HG03520 (cell line): ENCODE measurements around the gene PTPRN.
"Not testable (repeated sequence)": the region's sequence is repeated elsewhere in the genome, so short reads cannot be mapped to it uniquely, and the experiment has no call there.

Experiments used
- ATAC-seq: cut with Tn5 transposase; IDR thresholded peaks from one replicate; pipeline ENCODE4 v1.9.1; 2021; ENCODE audit warnings: mild to moderate bottlenecking, moderate library complexity; ENCODE audit not compliant: unreplicated experiment

The PTPRN gene

DNA sequence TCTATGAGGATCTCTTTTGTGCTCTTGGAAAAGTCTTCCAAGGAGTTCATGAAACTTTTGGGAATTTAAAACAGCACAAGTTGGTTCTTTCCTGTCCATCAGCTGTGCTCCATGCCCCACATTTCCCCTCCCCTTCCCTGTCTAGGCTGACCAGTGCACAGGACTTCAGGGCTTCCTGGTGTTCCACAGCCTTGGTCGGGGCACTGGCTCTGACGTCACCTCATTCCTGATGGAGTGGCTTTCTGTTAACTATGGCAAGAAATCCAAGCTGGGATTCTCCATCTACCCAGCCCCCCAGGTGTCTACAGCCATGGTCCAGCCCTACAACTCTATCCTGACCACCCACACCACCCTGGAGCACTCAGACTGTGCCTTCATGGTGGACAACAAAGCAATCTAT lies 38.2 kb downstream of the PTPRN start:
- ATAC-seq, result no peak

DNA sequence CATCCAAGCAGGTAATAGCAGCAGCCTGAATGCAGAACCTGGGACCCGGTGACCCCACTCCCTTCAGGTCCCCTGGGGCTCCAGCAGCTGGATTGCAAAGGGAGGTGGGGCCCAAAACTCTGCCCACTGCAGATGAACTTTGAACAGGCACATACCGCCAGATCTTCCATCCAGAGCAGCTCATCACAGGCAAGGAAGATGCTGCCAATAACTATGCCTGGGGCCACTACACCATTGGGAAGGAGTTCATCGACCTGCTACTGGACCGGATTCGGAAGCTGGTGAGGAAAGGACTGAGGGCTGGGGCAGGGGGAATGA lies 39.2 kb downstream of the PTPRN start:
- no peak for ATAC-seq

DNA sequence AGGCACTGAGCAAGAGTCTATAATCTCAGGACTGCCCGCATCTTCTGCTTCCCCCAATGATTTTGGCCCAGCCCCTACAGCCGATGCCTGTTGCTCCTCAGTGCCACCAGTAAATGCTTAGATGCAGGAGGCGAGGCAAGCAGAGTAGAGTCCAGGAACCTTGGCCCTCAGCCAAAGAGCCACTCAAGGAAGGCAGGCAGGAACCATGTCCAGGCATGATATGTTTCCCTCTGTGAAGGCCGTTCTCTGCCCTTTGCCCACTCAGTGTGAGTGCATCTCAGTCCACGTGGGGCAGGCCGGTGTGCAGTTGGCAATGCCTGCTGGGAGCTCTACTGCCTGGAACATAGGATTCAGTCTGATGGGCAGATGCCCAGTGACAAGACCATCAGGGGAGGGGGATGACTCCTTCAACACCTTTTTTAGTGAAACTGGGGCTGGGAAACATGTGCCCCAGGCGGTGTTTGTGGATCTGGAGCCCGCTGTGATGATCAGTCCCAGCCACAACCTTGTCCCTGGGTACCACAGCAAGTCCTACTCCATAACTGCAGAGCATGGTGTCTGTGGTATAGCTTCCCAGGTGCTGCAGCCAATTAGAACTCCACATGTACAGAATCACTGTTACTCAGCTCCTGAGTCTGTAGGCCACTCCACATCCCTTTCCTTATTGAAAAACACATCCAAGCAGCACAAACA lies 39.7 kb downstream of the PTPRN start:
- ATAC-seq, result no peak

DNA sequence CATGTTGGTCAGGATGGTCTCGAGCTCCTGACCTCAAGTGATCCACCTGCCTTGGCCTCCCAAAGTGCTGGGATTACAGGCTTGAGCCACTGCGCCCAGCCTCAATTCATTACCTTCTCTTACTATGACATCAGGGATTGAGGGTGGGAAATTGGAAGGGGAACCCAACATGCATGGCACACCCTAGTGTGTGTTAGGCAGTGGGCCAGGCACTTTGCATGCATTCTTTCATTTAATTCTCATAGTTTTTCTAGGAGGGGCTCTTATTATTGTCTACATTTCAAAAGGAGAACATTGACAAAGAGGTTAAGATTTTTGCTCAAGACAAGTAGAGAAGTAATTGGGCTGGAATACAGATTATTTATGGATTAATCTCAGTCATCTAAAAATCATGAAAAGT lies 40.9 kb downstream of the PTPRN start:
- ATAC-seq, result no peak

DNA sequence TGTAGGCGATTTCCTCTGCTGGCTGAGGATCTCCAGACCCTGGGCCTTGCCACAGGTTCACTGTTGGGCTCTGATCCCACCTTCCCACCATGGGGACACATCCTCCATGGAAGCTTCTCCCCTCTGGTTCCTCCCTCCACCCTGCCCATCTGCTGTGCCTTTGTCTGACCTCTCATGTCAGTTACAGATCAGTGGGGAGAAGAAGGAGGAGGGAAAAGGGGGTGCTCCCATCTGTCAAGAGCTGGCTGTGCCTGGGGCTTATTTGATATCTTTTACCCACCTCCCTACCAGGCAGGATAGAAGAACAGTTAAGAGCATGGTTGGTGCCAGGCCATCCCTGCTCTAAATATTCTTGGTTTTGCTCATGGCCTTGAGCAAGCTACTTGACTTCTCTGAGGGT lies 42.3 kb downstream of the PTPRN start:
- ATAC-seq, result no peak

DNA sequence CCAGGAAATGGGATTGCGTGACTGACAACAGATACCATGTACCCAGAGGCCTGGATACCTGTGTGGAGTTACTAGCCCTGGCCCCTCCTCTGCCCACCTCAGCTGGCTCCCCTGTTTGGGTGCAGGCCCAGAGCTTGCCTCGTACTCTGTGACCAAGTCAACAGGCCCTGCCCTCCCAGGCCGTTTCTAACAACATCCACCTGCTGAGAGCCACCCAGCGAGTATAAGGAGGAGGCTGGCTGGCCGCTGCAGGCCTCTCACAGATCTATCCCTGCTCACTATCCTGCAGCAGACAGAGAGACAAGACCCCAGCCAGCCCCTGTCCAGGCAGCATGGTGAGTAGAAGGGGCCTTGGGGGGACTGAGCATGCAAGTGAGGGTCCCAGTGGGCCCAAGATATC lies 43.0 kb downstream of the PTPRN start:
- ATAC-seq, result no peak

DNA sequence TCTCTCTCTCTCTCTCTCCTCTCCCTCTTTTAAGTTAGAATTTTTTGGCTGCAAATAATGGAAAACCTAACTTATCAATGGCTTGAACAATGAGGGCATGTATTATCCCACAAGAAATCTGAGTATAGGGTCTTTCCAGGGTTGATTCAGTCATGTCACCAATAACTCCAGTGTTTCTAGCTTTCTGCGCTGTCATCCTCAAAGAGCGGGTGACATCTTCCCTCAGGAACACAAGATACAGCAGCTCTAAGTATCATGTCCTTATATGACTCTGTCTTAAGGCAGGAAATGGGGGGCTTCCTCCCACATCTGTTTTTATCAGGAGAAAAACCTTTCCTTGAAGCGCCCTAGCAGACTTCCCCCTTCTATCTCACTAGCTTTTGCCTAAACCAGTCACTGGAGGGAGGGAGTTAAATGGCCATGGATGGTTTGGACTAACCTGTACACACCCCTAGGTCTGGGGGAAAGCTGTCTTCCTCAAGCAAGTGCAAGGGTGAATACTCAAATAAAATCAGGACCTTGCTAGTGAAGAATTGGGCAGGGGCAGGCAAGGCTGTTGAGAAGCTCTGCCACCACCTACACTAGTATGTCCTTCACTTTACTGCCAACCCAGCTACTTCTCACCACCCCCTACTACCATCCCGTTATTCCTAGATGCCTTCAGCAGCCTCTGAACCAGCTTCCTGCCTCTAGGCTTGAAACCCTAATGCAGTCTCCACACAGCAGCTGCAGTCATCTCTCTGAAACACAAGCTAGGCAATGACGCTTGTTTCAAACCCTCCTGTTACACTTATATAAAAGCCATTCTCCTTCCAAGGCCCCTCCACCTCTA lies 48.0 kb downstream of the PTPRN start:
- ATAC-seq, result no peak

DNA sequence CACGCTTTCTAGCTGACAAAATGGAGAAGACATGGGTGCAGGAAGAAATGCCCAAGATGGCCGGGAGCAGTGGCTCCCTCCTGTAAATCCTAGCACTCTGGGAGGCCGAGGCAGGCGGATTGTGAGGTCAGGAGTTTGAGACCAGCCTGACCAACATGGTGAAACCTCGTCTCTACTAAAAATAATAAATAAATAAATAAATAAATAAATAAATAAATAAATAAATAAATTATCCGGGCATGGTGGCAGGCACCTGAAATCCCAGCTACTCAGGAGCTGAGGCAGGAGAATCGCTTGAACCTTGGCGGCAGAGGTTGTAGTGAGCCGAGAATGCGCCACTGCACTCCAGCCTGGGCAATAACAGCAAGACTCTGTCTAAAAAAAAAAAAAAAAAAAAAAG lies 50.3 kb downstream of the PTPRN start:
- ATAC-seq, result not testable (repeated sequence)

DNA sequence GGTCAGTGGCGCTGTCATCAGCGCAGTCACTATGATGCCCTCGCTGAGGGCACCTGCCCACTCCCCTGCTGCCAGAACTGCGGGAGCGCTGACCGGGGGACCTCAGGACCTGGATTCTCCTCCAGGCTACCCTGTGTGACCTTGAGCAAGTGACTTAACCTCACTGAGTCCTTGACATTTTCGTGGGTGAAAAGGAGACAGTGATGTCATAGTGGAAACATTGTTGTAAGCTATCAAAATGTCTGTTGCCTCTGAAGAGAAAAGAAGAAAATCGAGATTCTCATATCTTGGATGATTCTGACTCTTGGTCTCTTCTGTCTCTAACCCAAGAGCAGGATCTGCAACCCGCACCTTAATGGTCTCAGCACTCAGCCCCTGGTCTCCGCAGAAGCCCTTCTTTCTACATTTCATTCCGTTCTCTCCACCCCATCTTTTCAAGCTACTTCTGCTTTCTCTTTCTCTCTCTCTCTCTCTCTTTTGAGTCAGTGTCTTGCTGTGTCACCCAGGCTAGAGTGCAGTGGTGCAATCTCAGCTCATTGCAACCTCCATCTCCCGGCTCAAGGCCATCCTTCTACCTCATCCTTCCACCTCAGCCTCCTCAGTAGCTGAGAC lies 54.5 kb downstream of the PTPRN start:
- peak; percentile 18 for ATAC-seq

DNA sequence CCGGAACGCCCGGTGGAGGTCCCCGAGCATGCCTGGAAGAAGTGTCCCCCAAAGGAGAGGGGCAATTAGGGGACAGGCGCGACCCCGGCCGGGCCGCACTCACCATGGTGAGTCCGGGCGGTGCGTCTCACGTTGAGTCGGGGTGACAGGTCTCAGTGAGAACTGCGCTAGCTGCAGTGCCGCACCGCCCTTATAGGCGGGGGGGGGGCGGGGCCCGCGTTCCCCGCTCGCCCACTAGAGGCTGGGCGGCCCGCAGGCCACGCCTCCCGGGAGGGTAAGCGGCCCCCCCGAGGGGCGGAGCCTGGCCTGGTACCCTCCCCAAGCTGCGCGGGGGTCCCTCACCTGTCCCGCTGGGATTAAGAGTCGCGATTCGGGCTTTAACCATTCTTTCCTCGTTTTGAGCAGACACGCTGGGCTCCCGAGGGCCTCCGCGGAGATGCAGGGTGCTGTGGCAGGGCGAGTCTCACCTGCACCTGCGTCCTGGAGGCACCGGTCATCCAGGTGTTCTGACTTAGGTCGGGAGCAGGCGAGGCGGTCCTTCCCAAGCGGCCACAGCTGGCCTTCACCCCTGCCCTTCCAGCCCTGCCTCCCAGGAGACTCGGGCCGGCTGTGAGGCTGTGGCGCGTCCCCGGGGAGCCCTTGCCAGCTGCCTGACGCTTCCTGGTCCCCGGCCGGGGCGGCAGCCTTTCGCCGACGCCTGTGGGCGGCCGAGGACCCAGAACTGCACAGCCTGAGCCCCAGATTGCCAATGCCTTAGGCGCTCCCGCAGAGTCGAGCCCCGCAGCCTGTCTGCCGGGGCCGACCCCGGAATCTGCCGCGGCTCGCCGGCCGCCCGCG lies 55.2 kb downstream of the PTPRN start, which contains the start of gene TUBA4A:
Gene TUBA4A (minus strand): TSS at position 166 of the 837 bp plus-strand sequence. CDS start 60 bp downstream, at position 106.
- ATAC-seq, result peak; percentile 51

DNA sequence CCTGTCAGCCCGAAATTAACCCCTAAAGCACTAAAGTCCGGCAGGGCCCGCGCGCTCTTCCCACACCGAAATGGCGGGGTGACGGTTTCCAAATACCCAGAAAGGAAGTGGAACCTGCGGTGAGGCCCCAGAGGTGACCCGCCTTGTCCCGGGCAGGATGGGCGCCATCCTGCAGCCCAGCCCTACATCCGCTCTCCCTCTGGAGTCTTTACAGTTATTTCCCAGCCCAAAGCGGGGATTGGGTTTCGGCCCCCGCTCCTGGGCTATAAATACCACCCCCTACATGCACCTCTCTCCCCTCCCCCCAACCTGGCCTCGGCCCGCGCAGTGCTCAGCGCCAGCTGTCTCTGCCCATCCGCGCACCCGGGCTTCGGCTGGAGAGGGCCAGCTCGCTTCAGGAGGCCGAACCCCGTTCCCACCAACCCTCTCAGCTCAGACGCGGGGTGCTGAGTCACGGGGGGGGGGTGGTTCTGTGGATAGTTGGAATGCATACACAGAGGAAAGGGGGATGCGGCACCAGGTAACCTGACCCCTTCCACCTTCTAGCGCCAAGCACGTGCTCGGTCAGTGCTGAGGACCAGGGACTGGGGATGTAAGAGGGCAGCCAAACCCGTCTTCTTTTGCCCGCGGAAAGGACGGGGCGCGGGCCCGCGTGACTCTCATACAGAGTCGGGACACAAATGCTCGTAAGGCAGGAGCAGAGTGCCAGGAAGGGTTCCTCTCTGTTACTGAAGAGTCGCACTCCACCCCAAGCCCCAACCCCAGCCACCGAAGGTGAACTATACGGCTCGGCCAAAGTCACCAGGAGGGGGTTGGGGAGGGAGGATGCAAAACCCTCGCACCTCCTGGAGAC lies 56.1 kb downstream of the PTPRN start, which contains the start of gene TUBA4B:
Gene TUBA4B (plus strand): TSS at position 344 of the 853 bp plus-strand sequence. CDS start 165 bp downstream, at position 509.
- ATAC-seq, result peak; percentile 8

DNA sequence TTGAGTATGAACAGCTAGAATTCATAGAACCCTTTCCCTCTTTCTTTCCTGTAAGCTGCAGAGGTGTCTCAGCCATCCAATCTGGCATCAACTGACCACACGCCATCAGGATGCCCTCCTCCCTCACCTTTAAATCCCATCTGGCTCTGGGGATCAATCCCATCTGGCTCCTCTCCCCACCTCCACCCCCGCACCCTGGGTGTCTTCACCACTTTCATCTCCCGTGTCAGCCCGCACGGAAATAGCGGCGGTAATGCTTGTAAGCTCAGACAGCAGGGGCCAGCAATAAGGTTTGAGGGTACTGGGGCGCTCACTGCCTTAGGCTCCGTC lies 56.7 kb downstream of the PTPRN start:
- ATAC-seq, result no peak

DNA sequence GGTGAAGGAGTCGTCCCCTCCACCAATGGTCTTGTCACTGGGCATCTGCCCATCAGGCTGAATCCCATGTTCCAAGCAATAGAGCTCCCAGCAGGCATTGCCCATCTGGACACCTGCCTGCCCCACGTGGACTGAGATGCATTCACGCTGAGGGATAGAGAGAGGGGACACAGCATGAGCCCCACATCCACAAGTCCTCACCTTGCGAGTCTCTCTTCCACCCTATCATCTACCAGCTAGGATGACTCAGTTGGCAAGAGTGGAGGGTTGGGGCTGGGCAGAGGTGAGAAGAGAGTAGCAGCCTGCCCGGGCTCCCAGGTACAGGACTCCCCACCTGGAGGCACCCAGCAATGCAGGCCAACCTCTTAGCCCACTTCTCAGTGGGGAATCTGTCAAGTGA lies 57.1 kb downstream of the PTPRN start:
- no peak for ATAC-seq

DNA sequence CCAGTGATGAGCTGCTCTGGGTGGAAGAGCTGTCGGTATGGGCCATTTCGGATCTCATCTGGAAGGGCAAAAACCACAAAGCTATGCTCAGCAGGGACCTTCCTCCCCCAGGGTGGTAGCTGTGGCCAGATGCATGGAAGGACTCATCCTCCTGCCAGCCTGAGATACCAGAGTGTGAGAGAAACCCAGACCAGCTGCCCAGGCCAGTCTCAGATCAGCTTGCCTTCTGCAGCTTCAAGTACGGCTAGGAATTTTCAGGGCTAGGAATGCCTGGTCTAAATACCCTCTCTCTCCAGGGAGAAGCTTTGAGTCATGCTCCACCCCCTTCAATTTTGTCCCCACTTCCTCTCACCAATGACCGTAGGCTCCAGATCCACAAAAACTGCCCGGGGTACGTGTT lies 57.5 kb downstream of the PTPRN start:
- ATAC-seq, result no peak

DNA sequence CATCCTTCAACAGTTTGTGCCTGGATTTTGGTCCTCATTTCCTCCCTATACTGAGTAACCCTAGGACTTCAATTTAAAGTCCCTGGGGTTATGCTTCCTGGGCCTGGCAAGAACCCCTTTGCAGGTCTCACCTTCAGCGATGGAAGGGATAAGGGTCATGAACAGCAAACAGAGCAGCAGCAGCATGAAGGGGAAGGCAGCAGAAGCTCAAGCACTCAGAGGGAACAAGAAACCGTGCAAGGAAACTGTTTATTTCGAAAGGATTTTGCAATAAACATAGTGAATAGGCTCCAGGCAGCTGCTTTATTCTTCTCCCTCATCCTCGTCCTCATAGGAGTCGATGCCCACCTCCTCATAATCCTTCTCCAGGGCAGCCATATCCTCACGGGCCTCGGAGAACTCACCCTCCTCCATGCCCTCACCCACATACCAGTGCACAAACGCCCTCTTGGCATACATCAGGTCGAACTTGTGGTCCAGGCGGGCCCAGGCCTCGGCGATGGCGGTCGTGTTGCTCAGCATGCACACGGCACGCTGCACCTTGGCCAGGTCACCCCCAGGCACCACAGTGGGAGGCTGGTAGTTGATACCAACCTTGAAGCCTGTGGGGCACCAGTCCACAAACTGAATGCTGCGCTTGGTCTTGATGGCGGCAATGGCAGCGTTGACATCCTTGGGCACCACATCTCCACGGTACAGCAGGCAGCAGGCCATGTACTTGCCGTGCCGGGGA lies 59.0 kb downstream of the PTPRN start:
- no peak for ATAC-seq

DNA sequence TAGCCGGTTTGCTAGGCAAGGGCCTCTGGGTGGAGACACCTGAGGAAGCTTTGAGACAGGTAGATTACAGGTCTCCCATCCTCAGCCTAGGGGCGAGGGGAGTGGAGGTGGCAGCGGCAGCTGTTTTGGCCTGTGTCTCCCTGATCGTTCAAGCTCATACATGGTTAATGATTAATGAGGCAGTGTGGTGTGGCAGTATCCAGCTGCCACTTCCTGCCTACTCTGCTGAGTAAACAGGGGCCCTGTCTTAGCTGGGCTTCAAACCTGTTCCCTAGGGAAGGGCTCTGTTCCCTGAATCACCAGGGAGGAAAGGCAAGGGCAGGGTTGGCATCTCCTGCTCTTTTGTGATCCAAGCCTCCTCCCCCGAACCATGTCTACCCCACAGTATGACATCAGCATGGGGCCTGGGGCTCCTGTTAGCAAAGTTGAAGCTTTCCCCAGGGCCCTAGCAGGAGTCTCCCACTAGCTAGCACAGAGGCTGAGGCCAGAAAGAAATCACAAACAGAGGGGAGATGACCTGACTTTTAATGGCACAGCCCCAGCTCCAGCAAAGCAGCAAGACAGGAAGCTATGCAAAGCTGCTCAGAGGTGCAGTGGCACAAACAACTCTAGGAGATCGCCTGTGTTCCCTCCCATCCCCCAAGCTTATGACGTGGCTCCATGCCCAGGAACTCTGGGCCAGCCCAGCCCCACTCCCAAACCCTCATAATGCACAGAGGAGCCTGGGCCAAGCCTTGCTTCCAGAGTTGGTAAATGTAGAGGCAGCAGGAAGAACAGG lies 59.8 kb downstream of the PTPRN start:
- peak; percentile 28 for ATAC-seq

DNA sequence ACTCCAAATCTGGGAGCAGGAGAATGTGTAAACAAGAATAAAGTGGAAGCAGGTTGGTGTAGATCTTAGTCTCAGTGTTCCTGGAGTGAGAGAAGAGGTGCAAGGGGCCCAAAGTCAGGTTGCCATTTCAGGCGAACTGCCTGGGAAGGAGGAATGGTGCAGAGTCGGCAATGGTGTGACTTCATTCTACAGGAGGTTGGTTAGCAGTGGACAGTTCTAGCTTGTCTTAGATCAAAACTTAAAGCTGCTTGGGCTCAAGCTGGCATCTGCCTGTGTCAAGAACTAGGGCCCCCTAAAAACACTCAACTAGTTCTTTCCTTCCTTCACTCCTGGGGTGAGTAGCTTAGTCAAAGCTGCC lies 60.4 kb downstream of the PTPRN start:
- no peak for ATAC-seq

DNA sequence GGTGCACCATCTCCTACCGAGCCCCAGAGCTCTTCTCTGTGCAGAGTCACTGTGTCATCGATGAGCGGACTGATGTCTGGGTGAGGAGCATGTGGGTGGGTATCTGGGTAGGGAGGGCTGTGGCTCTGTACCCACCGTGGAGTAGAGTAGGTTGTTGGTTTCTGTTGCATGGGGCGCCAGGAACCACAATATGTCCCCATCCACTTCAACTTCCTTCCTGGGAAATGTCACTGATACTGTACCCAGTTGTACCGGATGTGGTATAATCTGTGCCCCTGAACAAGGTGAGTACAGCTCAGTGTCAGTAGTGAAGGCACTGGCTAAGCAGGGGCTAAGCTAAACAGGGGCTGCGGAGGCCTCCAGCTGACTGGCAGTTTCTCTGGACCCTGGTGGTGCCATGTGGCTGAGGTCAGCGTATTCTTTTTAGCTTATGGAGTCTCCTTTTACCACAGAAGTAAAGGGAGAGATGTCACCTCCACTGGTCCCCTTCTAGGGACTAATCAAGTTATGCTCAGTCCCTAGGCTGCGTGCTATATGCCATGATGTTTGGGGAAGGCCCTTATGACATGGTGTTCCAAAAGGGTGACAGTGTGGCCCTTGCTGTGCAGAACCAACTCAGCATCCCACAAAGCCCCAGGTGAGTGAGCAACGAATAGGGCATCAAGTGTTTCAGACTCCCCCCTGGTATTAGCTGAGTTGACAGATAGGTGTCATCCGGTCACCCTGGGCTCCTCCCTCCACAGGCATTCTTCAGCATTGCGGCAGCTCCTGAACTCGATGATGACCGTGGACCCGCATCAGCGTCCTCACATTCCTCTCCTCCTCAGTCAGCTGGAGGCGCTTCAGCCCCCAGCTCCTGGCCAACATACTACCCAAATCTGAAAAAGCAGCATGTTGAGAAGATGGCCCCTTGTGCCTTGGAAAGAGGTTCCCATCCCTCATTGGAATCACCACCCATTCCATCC lies 61.2 kb downstream of the PTPRN start:
- no peak for ATAC-seq
